SK-N-DZ (cell line): ENCODE results near the gene MIB2.
"Not testable (repeated sequence)": the region's sequence is repeated elsewhere in the genome, so short reads cannot be mapped to it uniquely, and the experiment has no call there.

Experiments used
- DNase-seq: peaks from one replicate; pipeline ENCODE4 v3.0.0-alpha.2; 2015; ENCODE audit warnings: low spot score

MIB2 gene

GRCh38 chr1:1626207-1627141 is 11.2 kb downstream of the MIB2 start:
- no peak for DNase-seq

GRCh38 chr1:1627261-1627828 is 12.0 kb downstream of the MIB2 start:
- DNase-seq: no peak

DNA sequence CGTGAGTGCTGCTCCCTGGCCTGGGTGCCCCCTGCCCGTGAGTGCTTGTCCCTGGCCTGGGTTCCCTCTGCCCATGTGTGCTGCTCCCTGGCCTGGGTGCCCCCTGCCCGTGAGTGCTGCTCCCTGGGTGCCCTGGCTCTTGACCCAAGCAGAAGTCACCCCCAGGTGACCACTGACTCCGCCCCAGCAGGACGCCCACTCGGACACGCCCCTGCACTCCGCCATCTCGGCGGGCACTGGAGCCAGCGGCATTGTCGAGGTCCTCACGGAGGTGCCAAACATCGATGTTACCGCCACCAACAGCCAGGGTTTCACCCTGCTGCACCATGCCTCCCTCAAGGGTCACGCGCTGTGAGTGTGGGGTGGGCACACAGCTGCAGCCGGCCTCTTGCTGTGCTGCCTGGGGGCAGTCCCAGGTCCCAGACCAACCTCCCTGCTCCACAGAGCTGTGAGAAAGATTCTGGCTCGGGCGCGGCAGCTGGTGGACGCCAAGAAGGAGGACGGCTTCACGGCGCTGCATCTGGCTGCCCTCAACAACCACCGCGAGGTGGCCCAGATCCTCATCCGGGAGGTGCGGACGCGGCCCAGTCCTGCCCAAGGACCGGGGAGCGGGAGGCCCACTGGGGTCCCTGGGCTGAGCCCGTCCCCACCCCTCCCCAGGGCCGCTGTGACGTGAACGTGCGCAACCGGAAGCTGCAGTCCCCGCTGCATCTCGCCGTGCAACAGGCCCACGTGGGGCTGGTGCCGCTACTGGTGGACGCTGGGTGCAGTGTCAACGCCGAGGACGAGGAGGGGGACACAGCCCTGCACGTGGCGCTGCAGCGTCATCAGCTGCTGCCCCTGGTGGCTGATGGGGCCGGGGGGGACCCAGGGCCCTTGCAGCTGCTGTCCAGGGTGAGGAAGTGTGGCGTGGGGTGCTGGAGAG is 12.8 kb downstream of the MIB2 start:
- DNase-seq: no peak

GRCh38 chr1:1628754-1629429 is 13.6 kb downstream of the MIB2 start:
- DNase-seq: no peak

GRCh38 chr1:1629430-1630190 is 14.3 kb downstream of the MIB2 start:
- no peak for DNase-seq

DNA sequence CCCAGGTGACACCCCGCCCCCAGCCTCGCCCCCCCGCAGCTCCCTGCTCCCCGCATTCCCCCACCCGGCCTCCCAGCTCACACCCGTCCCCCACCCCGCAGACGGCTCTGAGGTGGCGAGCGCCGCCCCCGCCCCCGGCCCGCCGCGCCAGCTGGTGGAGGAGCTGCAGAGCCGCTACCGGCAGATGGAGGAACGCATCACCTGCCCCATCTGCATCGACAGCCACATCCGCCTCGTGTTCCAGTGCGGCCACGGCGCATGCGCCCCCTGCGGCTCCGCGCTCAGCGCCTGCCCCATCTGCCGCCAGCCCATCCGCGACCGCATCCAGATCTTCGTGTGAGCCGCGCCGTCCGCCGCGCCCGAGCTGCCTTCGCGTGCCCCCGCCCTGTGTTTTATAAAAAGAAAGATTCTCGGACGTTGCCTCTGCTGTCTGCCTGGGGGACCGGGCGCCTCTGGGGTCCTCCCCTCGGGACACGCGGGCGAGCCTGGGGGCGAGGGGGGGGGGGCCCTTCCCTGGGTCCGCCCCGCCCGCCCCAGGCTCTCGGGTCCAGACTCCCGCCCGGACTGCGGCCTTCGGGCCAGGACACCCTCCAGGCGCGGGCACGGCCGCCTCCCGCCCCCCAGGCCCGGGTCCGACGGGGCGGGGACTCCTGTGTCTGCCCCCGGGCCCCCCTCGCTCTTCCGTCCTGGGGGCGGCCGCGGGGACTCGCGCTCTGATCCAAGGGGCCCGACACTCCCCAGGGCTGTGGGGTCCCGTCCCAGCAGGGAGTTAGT is 15.1 kb downstream of the MIB2 start:
- no peak for DNase-seq

DNA sequence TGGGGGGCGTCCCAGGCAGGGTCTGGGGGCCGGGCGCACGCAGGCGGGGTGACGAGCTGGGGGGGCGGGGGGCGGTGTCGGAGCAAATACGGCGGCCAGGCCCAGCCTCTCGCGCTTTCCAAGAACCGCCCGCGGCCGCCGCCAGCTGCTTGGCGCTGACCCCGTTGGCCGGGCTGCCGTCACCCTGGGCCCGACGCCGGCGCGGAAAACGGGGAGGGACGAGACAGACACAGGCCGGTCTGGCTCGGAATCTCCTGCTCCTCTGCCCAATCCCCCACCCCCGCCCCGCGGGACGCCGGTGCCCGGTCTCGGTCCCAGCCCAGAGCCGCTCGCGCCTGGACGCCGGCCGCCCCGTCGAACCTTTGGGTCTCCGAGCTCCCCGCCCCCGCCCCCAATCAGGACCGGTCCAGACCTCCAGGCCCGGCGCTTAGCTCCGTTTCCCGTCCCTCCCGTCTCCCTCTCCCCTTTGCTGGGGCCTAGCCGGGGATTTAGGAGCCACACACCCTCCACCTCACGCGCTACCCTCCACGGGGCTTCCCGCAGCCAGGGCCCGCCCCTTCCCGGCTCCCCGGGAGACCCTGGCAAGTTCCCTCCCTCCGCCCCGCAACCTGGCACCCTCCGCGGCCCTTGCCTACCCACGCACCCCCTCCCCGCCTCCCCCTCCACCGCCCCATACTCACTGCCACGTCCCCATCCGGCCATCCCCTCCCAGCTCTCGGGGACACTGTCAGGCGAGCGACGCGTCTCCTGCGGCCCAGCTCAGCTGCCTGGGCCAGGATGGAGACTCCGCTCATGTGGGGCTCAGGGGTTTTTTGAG is 15.9 kb downstream of the MIB2 start:
- DNase-seq: no peak

DNA sequence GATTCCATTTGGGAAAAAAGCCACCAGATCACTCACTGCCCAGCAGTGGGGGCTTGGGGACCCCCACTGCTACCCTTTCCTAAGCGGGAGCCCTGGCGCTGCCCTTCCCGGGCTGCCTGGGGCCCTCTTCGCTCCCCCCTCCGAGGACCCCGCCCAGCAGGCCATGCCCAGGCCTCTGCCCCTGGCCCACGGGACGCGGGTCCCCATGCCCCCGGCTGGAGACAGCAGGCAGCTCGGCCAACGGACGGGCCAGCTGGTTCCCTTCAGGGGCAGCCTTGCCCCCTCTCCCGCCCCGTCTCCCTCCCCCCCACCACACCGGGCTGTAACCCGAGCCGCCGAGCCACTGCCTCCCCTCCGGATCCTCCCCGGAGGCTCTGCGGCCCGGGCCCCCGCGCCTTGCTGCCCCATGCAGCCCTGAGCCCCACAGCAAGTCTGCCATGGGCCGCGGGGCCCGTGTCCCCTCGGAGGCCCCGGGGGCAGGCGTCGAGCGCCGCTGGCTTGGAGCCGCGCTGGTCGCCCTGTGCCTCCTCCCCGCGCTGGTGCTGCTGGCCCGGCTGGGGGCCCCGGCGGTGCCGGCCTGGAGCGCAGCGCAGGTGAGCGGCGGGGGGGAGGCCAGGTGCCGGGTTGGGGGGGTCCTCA is 16.6 kb downstream of the MIB2 start, which contains the start of gene MMP23B:
Gene MMP23B (plus strand): TSS at position 392 of the 639 bp plus-strand sequence. CDS start 46 bp downstream, at position 438.
- no peak for DNase-seq

DNA sequence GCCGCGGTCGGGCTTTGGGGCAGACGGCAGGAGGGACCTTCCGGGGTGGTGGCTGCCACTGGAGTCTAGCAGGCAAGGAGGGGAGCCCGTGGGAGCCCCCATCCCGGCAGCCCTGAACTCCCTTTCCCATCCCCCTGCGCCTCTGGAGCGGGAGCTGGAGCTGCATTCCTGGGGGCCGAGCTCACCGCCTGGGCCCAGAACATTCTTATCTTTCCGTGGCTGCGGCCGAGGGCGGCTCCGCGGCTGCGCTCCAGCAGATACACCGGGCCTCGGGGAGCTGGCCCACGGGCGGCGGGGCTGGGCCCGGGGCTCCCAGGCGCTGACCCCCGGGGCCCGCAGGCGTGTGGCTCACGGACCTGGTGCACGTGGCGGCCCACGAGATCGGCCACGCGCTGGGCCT is 18.1 kb downstream of the MIB2 start:
- DNase-seq: not testable (repeated sequence)

- DNase-seq: not testable (repeated sequence)
These were observed 19.3 kb downstream of the MIB2 start for GRCh38 chr1:1634613-1635012.

- DNase-seq: not testable (repeated sequence)
These were observed 21.6 kb downstream of the MIB2 start for GRCh38 chr1:1636621-1637478.

DNA sequence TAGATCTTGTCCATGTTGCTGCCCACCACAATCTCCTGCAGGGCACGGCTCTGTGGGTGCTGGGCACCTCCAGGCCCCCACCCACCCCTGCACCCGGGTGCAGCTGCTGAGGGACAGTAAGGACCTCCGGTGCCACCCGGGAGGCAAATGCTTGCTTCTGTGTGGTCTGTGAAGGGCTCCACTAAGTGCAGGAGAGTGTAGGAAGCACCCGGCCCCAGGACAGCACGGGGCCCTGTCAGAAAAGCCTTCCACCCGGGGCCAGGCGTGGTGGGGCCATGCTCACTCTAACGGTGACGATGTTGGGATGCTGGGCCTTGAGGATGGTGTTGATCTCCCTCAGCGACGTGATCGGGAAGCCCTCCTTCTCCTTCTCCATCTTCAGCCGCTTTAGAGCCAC is 22.2 kb downstream of the MIB2 start:
- not testable (repeated sequence) for DNase-seq

DNA sequence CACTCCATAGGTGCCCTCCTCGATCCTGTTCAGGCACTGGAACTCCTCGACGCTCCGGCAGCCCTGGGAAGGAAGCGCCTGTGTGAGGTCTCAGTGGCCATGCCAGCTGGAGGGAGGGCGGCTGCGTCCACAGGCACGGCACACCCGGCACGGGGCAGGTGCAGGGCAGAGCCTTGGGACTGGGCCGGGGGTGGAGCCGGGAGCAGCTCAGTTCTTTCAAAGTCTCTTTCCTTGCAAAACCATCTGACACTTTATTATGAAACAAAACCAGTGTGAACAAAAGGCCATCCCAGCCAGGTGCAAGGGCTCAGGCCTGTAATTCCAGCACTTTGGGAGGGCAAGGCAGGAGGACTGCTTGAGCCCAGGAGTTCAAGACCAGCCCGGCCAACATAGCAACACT is 23.2 kb downstream of the MIB2 start:
- DNase-seq: not testable (repeated sequence)

DNA sequence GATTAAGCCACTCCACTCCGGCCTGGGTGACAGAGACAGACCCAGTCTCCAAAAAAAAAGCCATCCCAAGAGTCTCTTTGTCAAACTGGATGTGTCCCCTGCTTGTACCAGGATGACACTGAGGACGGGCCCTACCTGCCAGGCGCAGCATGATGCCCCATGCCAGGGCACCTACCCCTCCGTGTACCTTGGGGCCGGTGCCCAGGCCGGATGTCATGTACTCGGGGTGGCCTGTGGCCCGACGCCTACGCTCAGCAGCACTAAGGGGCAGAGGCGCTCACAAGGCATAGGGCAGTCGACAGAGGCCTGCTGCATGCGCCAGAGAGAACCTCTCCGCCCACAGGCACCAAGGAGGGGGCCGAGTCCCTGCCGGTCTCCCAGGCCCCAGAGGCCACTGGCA is 24.1 kb downstream of the MIB2 start:
- DNase-seq: not testable (repeated sequence)

- DNase-seq: not testable (repeated sequence)
These were observed 24.8 kb downstream of the MIB2 start for GRCh38 chr1:1640081-1640480.

DNA sequence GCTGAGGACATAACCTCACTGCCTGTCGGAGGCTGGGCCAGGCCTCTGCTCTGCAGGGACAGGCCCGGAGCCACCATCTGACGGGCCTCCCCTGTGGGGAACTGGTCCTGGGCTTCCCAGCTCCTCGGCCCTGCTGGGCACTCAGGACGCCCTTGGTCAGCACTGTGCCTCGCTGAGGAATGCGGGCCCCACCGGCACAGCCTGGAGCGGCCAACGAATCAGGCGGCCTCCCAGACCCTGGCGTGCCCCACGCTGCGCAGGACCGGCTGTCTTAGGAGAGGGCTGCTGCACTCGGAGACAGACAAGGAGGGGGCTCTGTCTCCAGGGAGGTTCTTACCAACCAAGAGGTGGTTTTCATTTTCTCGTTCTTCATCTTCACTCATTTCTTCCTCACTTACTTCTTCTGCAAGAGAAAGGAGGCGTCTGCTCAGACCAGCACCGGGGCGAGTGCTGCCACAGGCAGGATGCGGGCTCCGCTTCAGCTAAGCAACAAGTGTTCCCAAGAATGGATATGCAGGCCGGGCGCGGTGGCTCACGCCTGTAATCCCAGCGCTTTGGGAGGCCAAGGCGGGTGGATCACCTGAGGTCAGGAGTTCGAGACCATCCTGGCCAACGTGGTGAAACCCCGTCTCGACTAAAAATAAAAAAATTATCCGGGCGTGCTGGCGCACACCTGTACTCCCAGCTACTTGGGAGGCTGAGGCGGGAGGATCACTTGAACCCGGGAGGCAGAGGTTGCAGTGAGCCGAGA is 25.6 kb downstream of the MIB2 start:
- DNase-seq: not testable (repeated sequence)

DNA sequence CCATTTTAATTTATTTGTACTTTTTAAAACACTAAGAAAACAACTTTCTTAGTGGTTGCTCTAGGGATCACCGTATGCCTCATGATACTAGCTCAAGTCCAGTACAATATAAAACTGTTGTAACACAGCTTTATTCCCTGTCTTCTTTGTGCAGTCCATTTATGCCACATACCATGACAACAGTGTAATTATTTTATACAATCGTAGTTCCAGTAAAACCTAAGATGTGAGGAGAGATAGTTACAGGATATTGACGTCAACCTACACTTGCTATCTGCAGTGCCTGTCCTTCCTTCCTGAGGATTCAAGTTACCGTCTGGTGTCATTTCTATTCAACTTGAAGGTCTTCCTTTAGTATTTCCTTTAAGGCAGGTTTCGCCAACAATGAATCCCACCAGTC is 31.0 kb downstream of the MIB2 start:
- DNase-seq: not testable (repeated sequence)
